ENCODE measurements around the gene CEP350.

CEP350 gene

GRCh38 chr1:180163041-180163440 is 208.4 kb downstream of the CEP350 start:
- no peak for DNase-seq
